NCI-H446 treated with DMSO at 0.1 percent for 48 hours (cell line): ENCODE results near the gene PPP2R5E.
"Not testable (repeated sequence)": the region's sequence is repeated elsewhere in the genome, so short reads cannot be mapped to it uniquely, and the experiment has no call there.

Experiments used
- DNase-seq: peaks from one replicate; lab custom pipeline; 2025; lab: John Stamatoyannopoulos, UW

PPP2R5E gene

DNA sequence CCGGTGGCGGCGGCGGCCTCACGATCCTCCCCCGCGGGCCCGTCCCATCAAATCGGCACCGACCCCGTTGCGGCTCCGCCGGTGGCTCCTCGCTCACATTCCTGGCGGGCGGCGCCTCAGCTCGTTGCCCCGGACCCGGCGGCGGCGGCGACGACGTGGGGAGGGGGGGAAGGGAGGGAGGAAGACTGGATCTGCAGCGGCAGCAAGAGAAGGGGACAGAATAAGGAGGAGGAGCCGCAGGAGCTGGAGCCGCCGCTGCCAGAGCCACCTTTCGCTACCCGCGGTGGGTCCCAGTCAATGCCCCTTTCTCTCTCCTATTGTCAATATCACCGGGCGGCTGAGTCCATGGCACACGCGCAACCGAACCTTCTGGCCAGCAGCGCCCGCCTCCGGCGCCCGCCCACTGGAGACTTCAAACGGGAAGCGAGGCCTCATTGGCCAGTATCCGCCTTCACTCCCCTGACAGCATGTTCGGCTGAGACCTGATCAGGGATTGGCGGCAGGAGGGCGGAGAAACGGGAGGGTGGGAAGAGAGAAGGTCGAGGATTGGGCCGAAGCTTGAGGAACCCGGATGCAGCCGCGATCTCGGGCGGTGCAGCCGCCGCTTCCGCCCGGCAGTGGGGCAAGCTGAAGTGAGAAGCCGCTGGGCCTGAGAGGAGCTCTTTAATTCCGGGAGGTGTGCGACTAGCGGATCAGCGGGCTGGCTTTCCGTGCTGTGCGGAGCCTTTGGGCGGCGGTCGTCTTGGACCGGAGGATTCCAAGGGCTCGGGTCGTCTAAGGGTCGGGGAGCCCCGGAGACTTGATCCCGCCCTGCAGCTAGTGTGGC, at the start of gene PPP2R5E:
Gene PPP2R5E, minus strand, starts transcription at position 378 of the 826 bp plus-strand sequence. CDS start 3,692 bp downstream, outside the sequence.
- peak; percentile 97 for DNase-seq

GRCh38 chr14:63583046-63583445, 39.9 kb upstream of the PPP2R5E start:
- not testable (repeated sequence) for DNase-seq

DNA sequence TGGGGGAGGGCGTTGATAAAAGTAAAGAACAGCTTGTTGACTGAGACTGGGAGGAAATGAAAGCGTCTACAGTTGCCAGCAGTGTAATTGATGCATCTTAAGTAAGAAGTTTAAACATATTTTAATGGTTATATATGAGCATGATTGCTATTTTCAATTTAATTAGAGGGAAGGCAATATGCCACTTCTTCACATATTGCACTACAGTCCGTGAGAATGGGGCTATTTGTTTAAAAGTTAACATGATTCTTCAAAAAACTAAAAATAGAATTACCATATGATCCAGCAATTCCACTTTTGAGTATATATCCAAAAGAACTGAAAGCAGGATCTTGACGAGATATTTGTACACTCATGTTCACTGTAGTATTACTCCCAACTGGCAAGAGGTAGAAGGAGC, 38.3 kb upstream of the PPP2R5E start:
- DNase-seq, result no peak

DNA sequence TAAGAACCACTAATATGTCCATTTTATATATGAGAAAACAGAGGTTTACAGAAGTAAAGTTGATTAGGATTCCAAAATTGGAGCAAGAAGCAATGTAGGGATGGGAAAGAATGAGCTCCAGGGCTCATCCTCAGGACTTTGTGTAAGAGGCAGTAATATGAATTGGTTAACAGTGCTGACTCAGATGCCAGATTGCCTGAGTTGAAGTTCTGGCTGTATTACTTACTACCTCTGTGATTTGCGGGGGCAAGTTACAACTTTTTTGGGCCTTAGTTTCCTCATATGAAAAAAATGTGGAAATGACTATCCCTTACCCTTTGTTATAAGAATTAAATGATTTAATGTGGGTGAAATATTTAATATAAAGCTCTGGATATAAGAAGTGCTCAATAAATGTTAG, 35.1 kb upstream of the PPP2R5E start:
- no peak for DNase-seq

- DNase-seq, result no peak
Measured at GRCh38 chr14:63573581-63573980, 30.4 kb upstream of the PPP2R5E start.

DNA sequence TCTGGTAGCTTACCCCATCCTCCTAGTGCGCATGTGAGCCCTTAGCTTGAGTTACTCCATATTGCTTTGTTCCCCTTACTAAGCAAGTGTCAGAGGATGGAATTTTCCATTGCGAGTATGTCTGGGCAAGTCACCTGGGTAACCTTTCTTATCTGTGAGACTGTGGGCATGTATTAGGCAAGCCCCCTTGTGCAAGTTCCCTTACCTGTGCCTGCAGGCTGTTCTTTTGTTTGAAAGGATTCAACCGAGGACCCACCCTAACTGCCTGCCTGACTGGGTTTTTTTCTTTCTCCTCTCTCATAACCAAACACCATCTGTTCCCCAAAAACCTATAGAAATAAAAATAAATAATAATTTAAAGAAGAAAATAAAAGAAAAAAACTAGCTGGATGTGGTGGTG, 22.3 kb upstream of the PPP2R5E start:
- no peak for DNase-seq

DNA sequence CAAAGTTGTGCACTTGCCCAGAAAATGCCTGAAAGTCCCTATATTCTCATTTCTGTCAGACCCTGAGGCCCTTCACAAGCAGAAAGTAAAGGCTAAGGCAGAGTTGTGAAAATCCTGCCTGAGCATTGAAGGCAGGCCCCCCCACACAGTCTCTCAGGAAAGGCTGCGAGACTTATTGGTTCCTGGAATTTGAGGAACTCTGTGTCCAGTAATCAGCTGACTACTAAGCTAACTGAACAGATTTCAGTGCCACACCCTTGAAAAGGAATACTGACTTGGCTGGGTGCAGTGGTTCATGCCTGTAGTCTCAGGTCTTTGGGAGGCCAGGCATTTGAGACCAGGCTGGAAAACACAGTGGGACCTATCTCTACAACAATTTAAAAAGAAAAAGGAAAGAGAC, 21.1 kb upstream of the PPP2R5E start:
- DNase-seq, result no peak

DNA sequence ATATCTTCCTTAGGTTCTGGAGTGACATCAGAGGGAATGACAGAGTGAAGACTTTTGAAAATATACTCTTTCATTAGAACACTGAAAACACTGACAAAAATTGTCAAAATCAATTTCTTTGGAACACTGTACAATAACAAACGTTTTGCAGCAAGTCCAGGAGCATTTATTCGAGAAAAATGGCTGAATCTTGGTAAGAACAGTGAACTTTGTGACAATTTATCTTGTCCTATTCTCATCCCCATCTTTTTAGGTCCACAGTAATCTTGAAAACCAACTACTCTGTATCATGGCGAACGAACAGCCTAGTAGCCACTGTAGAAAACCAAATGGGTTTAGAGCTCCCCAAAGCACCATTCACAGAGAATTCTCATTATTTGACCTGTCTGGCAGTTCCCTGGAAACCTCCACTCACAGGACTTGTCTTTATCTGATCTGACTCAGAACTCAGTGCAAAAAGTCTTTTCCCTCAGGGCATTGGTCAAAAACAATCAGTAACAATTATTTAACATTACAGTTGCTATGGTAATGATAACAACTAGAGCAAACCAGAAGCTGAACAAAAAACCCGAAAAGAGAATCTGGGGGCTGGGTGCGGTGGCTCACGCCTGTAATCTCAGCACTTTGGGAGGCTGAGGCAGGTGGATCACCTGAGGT, 20.3 kb upstream of the PPP2R5E start:
- DNase-seq, result no peak

DNA sequence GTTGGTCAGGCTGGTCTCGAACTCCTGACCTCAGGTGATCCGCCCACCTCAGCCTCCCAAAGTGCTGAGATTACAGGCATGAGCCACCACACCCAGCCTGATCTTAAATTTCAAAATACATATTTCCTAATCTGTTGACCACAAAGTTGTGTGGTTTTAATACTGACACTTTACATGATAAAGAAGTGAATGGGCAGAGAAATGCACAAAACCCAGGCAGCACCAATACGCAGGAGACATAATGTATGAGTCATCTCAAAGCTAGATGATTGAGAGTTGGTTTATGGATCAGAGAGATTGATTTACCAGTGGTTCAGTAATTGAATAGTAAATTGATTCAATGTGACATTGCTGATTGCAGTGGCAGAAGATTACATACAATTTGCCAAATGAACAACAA, 19.2 kb upstream of the PPP2R5E start:
- no peak for DNase-seq

- no peak for DNase-seq
Measured at GRCh38 chr14:63555572-63555971, 12.4 kb upstream of the PPP2R5E start.

- no peak for DNase-seq
Measured at GRCh38 chr14:63551332-63551731, 8.2 kb upstream of the PPP2R5E start.

DNA sequence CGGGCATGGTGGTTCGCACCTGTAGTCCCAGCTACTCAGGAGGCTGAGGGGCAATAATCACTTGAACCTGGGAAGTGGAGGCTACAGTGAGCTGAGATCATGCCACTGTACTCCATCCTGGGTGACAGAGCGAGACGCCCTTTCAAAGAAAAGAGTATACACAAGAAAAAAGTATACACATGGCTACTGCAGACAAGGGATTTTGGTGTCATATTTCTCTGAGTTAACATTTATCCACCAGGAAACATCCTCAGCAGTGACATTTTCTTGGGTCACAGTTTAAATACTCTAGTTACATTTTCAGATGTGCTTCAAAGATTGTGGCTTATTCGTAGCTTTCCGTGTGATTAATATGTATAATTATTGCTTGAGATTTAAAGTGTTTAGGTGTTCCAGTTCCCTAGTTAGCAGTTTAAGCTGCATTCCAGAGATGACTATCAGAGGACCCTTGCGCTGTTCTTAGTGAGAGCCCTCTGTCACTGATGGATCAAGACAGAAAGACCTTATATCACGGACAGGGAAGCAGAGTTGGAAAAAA, 4.7 kb upstream of the PPP2R5E start:
- no peak for DNase-seq

DNA sequence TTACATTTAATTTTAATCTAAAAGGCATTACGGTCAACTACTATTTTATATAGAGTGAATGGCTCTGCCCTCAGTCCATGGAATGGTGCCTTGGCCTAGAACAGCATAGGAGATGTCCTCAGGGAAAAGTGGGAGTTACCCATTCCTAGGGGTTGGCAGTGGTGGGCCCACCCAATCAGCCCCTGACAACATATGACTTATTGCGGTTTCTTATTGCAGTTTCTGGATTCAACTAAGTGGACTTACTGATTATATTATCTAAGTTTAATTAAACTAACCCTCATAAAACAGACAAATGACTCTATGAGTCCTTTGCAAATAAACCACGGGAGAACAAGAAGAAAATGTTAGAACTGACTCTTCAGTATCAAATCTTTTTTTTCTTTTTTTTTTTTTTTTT, 2.3 kb upstream of the PPP2R5E start:
- DNase-seq, result no peak

DNA sequence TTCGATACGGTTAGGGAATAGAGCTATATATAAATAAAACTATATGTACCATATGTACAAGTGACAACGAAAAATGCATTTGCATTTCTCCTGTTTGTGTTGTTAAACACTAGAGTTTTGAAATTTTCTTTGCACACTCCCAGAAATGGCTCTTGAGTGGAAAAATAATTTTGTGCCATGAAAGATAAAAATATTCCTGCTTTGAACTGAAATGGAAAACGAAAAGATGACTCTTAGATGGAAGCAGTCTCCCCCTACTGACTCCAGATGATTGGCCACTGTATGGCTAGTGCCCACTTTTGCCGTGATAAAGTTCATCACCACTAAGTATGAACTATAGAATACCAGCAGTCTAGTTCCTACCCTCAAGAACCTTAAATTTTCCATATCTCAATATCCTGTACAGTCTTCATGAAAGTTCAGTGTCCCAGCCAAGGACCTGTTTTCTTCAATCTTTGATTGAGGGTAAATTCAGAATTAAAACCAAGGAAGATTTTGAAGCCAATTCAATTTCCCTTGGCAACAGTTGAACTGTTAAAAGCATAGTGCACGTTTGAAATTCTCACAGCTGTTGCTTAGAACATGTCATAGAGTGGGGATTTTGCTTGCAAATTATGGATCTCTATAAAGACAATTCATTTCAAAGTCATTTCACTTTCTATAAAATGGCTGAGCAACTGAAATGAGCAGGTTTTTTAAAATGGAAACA, 1.6 kb upstream of the PPP2R5E start:
- no peak for DNase-seq

GRCh38 chr14:63543826-63544406, 739 bp upstream of the PPP2R5E start:
- no peak for DNase-seq

DNA sequence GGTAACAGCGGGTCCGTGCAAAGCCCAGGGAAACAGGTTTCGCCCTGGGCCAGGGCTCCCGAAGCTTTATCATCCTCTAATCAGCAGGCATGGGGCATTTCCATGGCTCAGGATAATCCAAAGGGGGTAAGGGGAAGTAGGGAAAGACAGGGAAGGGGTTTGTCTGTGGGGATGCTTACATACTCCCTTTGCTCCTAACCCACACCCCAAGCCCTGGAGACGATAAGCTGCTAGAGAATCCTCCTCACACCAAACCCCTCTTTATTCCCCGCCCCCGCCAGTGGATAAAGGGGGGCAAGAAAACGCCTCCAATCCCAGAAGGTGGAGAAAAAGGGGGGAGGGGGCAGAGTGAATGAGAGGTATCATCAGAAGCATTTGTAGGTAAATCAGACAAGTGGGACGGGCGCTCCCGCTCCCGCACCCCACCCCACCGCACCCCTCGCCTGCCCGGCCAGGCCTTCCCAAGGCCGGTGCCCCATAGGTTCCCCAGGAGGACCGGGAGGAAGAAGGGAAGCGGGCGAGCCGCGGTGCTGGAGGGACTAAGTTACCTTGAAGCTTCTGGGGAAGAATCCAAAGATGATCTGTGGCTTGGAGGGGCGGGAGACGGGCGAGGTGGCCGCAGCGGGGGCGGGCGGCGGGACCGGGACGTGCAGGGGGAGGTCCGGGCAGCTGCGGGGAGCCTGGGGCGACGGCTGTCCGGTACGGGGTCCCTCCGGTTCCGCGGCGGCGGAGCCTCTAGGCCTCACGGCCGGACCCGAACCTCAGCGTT, 762 bp downstream of the PPP2R5E start:
- no peak for DNase-seq

DNA sequence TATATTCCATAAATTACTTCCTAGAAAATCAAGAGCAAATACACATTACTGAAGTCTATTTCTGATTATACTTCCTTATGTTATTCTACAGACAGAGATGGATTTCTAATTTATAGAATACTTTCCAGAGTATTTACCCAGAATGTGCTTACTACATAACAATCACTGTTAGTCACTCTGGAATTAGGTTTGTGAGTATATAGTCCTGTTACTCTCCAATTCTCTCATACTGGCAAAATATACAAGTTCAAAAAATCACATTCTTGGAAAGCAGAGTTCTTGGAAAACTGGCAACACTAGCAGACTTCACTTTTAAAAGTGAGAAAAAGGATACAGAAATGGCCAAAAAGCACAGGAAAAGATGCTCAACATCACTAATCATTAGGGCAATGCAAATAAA, 7.3 kb downstream of the PPP2R5E start:
- no peak for DNase-seq

DNA sequence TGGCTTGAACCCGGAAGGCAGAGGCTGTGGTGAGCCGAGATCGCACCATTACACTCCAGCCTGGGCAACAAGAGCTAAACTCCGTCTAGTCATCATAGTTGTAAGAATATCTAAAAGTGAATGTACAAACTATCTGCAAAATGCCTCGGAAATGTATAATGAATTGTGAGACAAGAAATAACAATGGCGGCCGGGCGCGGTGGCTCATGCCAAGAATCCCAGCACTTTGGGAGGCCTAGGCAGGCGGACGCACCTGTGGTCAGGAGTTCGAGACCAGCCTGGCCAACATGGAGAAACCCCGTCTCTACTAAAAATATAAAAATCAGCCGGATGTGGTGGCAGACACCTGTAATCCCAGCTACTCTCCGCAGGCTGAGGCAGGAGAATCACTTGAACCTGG, 9.7 kb downstream of the PPP2R5E start:
- no peak for DNase-seq

DNA sequence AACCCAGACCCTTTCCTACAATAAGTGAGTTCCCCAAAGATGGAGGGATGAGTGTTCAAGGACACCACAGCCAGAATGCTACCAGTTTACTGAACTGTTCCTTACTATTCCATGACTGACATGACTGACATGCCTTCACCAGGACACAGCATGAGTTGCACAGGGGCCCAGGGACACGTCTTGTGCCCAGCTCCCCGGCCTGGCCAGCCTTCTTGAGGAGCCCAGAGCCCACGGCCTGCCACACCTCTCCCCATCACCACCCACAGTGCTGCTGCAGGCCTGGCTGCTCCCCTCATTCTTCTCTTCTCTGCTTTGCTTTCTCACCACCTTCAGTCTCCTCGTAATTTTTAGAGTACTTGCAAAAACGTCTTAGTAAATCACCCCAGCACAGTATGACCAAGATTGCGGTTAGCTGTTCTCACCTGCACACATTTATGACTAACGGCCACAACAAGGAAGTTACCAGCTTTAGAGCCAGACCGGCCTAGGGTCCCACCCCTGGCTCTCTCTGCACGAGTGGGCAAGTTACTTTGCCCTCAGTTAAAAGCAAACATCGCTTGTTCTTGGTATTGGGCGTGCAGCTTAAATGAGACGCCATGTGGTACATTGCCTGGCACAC, 18.5 kb downstream of the PPP2R5E start:
- DNase-seq, result no peak

- DNase-seq, result no peak
Measured at GRCh38 chr14:63523735-63524426, 19.3 kb downstream of the PPP2R5E start.
